Limb (tissue), 2 donors: ENCODE measurements around the gene CAMSAP1.

Experiments
- DNase-seq, 2 donors: peaks; one replicate each; pipeline ENCODE4 v3.0.0-alpha.2; 2016; ENCODE audit errors: extremely low spot score in 2 of 2

Gene CAMSAP1

GRCh38 chr9:135776893-135777622, 130.3 kb downstream of the CAMSAP1 start:
- DNase-seq = no peak

DNA sequence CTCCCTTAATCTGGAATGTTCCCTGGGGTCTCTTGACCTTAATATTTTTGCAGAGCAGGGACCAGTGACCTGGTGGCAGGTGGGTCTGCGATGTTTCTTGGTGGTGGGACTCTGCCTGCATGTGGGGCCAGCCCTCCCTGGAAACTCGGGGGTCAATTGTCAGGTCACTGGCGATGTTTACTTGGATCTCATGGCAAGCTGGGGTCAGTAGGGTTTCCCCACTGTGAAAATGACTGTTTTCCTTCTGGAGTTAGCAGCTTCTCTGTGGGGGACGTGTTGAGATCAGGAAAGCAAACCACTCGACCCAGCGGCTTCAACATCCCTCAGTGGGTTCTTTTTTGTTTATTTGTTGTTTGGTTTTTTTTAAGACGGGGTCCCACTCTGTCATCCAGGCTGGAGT, 131.4 kb downstream of the CAMSAP1 start:
- DNase-seq = no peak

DNA sequence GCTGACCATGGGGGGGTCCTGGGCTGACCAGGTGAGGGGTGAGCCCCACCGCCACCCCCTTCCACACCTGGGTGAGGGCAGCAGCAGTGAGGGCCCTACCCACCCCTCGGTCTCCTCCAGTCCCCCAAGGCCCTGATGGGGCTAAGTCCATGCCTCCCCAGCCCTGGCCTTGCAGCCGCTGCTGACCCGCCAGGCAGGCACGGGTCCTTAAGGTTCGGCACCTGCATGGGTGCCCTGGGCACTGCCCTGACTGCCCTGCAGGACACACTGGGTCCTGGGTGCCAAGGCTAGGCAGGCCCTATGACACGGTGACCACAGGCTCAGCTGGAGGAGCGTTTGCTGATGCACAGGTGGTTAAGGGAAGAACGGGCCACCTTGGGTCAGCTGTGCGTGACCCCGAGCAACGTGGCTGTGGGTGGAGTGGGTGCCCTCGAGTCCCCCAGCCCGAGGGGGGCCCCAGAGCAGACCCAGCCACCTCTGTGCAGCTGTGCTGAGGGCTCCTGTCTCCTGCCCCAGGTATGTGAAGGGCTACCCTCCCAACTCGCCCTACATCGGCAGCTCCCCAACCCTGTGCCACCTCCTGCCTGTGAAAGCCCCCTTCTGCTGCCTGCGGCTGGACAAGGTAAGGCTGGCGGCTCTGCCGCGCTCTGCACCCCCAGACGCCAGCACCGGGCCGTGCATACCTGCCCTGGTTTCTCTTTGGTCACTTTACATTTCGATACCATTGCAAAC, 132.4 kb downstream of the CAMSAP1 start:
- no peak for DNase-seq

- no peak for DNase-seq
Observed at GRCh38 chr9:135774239-135774747, 133.1 kb downstream of the CAMSAP1 start.

DNA sequence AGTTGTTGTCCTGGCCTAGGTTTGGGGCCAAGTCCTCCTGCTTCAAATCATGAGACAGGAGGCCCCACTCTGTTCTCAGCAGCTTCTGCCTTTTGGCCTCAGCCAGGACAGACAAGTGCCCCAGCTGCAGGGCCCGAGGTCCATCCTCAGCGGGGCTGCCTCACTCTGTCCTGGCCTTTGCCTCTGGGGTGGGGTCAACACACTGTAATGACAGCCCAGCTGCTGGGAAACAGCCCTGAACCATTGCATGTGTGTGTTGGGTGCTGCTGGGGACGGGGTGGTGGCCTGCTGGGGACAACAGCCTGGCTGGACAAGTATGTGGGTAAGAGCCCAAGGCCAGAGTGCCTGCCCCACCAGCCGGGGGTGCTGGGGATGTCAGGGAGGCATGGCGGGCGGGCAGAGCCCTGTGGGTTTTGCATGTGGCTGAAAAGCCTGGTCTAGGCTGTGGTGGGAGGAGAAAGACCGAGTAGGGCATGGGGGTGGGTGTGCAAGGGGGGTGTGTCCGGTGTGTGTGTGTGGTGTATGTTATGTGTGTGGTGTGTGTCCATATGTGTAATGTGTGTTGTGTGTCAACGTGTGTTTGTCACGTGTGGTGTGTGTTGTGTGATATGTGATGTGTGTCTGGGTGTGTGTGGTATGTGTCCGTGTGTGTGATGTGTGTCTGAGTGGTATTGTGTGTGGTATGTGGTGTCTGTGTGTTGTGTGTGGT, 133.7 kb downstream of the CAMSAP1 start:
- DNase-seq = no peak

- DNase-seq = no peak
Observed at GRCh38 chr9:135772702-135773493, 134.4 kb downstream of the CAMSAP1 start.

- DNase-seq = no peak
Observed at GRCh38 chr9:135772056-135772646, 135.2 kb downstream of the CAMSAP1 start.

DNA sequence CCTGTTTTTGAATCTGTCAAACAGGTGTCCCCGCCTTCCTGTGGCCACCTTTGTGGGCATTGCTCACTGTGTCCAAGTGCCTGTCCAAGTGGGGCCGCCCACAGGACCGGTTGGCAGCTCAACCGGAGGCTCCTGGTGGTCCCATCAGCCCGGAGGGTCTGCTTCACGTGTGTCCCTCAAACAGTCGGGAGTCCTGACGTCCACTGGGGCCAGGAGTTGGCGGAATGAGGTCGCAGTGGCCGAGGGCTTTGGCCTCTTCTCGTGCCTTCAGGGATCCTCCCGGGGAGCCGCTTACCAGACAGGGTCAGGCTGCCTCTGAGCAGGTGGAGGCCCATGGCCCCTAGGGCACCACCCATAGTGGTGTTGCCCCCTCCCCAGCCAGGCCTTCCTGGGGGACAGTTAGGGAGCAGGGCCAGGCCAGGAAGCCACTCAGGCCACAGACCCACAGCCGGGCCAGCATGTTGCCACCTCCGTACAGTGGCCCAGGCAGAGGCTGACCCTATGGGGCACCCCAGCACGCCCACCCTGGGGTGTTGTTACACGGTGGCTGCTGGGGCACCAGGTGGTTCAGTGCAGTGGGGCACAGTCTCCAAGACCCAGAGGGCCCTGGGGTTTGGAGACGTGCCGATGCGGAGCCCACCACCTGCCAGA, 135.8 kb downstream of the CAMSAP1 start:
- no peak for DNase-seq

- no peak for DNase-seq
Observed at GRCh38 chr9:135770771-135771170, 136.6 kb downstream of the CAMSAP1 start.

DNA sequence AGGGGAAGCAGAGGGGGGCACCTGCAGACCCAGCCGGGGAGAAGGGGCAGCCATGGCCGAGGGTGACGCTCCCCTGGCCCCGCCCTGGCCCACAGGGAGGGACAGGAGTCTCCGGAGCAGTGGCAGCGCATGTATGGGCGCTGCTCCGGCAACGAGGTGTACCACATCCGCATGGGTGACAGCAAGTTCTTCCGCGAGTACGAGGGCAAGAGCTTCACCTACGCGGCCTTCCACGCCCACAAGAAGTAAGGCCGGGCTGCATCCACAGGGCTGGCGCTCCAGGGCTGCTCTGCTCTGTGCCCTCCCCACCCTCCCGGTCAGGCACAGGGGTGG, 137.2 kb downstream of the CAMSAP1 start:
- DNase-seq = no peak

- no peak for DNase-seq
Observed at GRCh38 chr9:135769489-135770202, 137.7 kb downstream of the CAMSAP1 start.

- no peak for DNase-seq
Observed at GRCh38 chr9:135768516-135769218, 138.7 kb downstream of the CAMSAP1 start.

DNA sequence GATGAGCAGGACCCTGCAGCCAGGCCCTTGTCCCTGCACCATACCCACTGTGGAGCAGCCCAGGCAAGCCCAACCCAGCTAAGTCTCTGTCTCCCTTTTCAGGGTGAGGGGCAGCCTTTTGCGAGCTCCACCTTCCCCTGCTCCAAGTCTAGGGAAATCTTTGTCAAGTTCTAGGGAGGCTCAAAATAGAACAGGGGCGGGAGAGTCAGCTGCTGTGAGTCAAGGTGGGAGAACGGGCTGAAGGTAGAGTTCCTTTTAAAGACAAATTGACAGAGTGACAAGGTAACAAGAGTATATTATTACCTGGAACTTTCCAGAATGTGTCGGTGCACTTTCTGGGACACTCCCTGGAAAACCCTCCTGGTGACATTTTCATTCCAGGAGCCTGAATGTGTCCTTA, 140.6 kb downstream of the CAMSAP1 start:
- DNase-seq = no peak

DNA sequence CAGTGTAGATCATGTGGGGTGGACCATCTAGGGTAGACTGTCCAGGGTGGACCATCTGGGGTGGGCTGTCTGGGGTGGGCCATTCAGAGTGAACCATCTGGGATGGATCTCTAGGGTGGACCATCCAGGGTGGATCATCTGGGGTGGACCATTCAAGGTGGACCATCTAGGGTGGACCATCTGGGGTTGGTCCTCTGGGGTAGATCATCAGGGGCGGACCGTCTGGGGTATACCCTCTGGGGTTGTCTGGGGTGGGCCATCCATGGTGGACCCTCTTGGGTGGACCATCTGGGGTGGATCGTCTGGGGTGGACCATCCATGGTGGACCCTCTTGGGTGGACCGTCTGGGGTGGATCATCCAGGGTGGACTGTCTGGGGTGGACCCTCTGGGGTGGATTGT, 141.1 kb downstream of the CAMSAP1 start:
- no peak for DNase-seq

DNA sequence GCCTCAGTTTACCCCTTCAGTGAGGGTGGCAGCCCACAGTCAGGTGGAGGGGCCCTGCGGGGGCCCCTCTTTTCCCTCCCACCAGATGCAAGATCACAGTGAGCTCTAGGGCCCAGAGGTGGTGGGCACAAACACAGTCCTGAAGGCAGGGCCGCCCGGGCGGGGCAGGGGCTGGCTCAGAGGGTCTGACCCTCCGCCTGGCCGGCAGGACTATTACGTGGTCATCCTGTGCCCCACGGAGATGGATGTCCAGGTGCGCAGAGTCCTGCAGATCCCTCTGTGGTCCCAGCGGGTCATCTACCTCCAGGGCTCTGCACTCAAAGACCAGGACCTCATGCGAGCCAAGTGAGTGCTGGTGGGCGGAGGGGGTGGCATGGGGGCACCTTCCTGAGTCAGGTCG, 141.9 kb downstream of the CAMSAP1 start:
- no peak for DNase-seq

DNA sequence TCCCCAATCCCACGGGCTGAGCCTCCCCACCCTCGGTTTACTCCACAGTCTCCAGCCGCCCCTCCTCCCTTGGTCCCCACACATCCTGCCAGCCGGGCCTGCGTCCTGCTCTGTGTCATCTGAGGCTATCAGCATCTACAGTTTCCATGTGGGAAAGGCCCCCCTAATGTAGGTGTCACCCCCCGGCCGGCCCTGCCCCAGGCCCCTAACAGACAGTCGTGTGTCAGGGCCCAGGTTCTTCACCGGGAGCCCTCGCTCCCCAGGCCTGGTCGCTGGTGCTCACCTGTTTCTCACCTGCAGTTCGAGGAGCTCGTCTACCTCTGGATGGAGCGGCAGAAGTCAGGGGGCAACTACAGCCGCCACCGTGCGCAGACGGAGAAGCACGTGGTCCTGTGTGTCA, 142.6 kb downstream of the CAMSAP1 start:
- no peak for DNase-seq

DNA sequence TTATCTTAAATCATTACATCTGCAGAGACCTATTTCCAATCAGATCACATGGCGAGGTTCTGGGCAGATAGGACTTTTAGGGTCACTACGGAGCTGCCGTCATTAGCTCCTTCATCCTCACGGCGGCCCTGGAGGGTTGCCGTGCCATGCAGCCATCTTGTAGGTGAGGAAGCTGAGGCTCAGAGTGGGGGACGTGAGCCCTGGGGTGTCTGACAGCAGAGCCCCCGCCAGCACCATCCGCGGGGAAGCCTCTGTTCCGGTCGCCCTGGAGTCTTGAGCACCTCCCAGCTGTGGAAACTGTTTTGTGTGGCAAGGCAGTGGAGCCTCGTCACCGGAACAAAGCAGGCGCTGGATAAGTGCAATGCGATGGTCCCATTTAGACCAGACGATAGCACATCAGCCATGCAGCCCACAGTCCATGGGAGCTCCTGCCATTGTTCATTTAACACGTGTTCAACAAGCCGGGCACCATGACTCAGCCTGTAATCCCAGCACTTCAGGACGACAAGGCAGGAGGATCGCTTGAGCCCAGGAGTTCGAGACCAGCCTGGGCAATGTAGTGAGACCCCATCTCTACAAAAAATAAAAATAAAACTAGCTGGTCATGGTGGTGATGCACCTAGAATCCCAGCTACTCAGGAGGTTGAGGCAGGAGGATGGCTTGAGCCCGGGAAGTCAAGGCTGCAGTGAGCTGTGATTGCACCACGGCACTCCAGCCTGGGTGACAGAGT, 143.5 kb downstream of the CAMSAP1 start:
- DNase-seq = no peak

- no peak for DNase-seq
Observed at GRCh38 chr9:135762921-135763320, 144.4 kb downstream of the CAMSAP1 start.

DNA sequence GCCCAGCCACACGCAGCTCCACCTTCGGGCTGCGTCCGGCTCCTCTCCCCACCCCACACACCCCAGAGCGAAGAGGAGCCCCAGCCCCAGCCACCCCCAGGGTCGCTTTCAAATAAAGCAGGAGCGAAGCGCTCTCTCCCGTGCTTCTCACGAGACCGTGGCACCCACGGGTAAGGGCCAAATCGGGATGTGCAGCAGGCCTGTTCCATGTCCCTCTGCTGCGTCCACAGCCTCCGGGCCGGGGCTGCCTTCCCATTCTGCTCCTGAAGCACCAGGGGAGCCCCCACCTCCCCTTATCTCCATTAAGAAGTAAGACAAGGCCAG, 145.5 kb downstream of the CAMSAP1 start:
- no peak for DNase-seq
